HuH-7.5 (cell line): ENCODE data around the gene B4GALNT3.

Experiments
- DNase-seq: peaks from one replicate; pipeline ENCODE4 v3.0.0; 2011; ENCODE audit warnings: low spot score

The B4GALNT3 gene

GRCh38 chr12:593396-594270, 133.9 kb downstream of the B4GALNT3 start:
- no peak for DNase-seq

GRCh38 chr12:597926-598568, 138.3 kb downstream of the B4GALNT3 start:
- no peak for DNase-seq

- DNase-seq: no peak
Measured at GRCh38 chr12:599756-600155, 140.0 kb downstream of the B4GALNT3 start.

GRCh38 chr12:601976-602699, 142.4 kb downstream of the B4GALNT3 start:
- no peak for DNase-seq

- no peak for DNase-seq
Measured at GRCh38 chr12:602700-603068, 142.9 kb downstream of the B4GALNT3 start.

GRCh38 chr12:604956-605355, 145.2 kb downstream of the B4GALNT3 start:
- no peak for DNase-seq

GRCh38 chr12:607541-608001, 147.8 kb downstream of the B4GALNT3 start:
- no peak for DNase-seq

- DNase-seq: no peak
Measured at GRCh38 chr12:608413-608812, 148.7 kb downstream of the B4GALNT3 start.

GRCh38 chr12:608921-609320, 149.2 kb downstream of the B4GALNT3 start:
- no peak for DNase-seq

GRCh38 chr12:611721-612120, 152.0 kb downstream of the B4GALNT3 start:
- no peak for DNase-seq

- no peak for DNase-seq
Measured at GRCh38 chr12:612293-612692, 152.6 kb downstream of the B4GALNT3 start.

GRCh38 chr12:612886-613285, 153.1 kb downstream of the B4GALNT3 start:
- no peak for DNase-seq
